ENCODE measurements around the gene WDR45.

DNA sequence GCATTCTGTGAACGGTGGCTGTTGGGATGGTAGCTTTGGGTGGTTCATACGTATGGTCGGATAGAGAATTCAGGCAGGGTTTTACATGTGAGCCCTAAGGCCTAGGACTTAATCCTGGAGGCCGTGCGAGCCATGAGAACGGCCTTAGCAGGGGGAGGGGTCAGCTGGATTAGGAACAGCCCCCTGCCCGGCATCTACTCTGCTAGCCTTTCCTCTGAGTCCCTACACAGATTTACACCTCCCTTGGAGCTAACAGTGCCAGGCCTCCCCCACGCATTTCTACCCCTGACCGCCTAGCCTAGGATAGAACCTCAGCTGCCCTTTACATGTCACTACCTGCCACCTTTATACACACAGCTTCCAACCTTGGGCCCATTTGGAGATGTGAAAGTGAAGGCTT lies 13.0 kb downstream of the WDR45 start:
- TF ChIP-seq, protein P1, sequence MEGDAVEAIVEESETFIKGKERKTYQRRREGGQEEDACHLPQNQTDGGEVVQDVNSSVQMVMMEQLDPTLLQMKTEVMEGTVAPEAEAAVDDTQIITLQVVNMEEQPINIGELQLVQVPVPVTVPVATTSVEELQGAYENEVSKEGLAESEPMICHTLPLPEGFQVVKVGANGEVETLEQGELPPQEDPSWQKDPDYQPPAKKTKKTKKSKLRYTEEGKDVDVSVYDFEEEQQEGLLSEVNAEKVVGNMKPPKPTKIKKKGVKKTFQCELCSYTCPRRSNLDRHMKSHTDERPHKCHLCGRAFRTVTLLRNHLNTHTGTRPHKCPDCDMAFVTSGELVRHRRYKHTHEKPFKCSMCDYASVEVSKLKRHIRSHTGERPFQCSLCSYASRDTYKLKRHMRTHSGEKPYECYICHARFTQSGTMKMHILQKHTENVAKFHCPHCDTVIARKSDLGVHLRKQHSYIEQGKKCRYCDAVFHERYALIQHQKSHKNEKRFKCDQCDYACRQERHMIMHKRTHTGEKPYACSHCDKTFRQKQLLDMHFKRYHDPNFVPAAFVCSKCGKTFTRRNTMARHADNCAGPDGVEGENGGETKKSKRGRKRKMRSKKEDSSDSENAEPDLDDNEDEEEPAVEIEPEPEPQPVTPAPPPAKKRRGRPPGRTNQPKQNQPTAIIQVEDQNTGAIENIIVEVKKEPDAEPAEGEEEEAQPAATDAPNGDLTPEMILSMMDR (IDR thresholded peaks at IDR 0.05): no peak
- no peak for TF ChIP-seq POLR2A (IDR thresholded peaks at IDR 0.05)
